GM21360 (cell line): ENCODE results near the gene MLF1.
"Not testable (repeated sequence)": the region's sequence is repeated elsewhere in the genome, so short reads cannot be mapped to it uniquely, and the experiment has no call there.

Experiments used
- ATAC-seq: cut with Tn5 transposase; IDR thresholded peaks from one replicate; pipeline ENCODE4 v1.9.1; 2021; ENCODE audit warnings: mild to moderate bottlenecking, moderate library complexity; ENCODE audit not compliant: unreplicated experiment

Gene MLF1

GRCh38 chr3:158570999-158571702, at the start of gene MLF1:
TSS of gene MLF1 (plus strand) at chr3:158571194. CDS start at chr3:158571301, 107 bp downstream.
- ATAC-seq = peak; percentile 100

- ATAC-seq = no peak
Observed at GRCh38 chr3:158522221-158523136, 48.5 kb upstream of the MLF1 start.

GRCh38 chr3:158528076-158528674, 42.8 kb upstream of the MLF1 start:
- no peak for ATAC-seq

- no peak for ATAC-seq
Observed at GRCh38 chr3:158531334-158531733, 39.7 kb upstream of the MLF1 start.

GRCh38 chr3:158532099-158532734, 38.8 kb upstream of the MLF1 start:
- peak; percentile 69 for ATAC-seq

- no peak for ATAC-seq
Observed at GRCh38 chr3:158535918-158536317, 35.1 kb upstream of the MLF1 start.

GRCh38 chr3:158539414-158540014, 31.5 kb upstream of the MLF1 start:
- ATAC-seq = peak; percentile 69

GRCh38 chr3:158540066-158540465, 30.9 kb upstream of the MLF1 start:
- no peak for ATAC-seq

- ATAC-seq = no peak
Observed at GRCh38 chr3:158548691-158549090, 22.3 kb upstream of the MLF1 start.

- not testable (repeated sequence) for ATAC-seq
Observed at GRCh38 chr3:158549938-158550337, 21.1 kb upstream of the MLF1 start.

- no peak for ATAC-seq
Observed at GRCh38 chr3:158552124-158552523, 18.9 kb upstream of the MLF1 start.

- ATAC-seq = no peak
Observed at GRCh38 chr3:158559504-158559903, 11.5 kb upstream of the MLF1 start.

- ATAC-seq = no peak
Observed at GRCh38 chr3:158560979-158561378, 10.0 kb upstream of the MLF1 start.

GRCh38 chr3:158562674-158563073, 8.3 kb upstream of the MLF1 start:
- ATAC-seq = no peak

- ATAC-seq = no peak
Observed at GRCh38 chr3:158563076-158563475, 7.9 kb upstream of the MLF1 start.

GRCh38 chr3:158565076-158565475, 5.9 kb upstream of the MLF1 start:
- no peak for ATAC-seq

- ATAC-seq = no peak
Observed at GRCh38 chr3:158568784-158569183, 2.2 kb upstream of the MLF1 start.

GRCh38 chr3:158569794-158570193, 1.2 kb upstream of the MLF1 start:
- no peak for ATAC-seq

GRCh38 chr3:158571969-158572765, 1.2 kb downstream of the MLF1 start:
- no peak for ATAC-seq

GRCh38 chr3:158572766-158573060, 1.7 kb downstream of the MLF1 start:
- no peak for ATAC-seq
